ENCODE data around the gene SIM2. TPM values are rescaled to one million over a fixed set of nuclear protein-coding genes. Genes with fewer than 3 reads are reported as not detected.

The SIM2 gene
- total RNA-seq, 1 experiment from 2014 or later: 23.9 TPM

GRCh38 chr21:36681117-36681631, 17.7 kb upstream of the SIM2 start:
- no TSS peak for BruUV-seq (replicated peaks)
- POLR2A ChIA-PET: no interaction called here

More at GRCh38 chr21:36681117-36681631, 17.7 kb upstream of the SIM2 start:
- Histone ChIP-seq H4K20me1 (ENCODE audit: insufficient read depth) (no peaks in the 10 kb centered on the region), H3K4me1 (ENCODE audit: control insufficient read depth in 1 of 2, insufficient read depth in 2 of 2, low read length in 2 of 2) (no peaks in the 10 kb centered on the region), H3K9me2 (ENCODE audit: insufficient read depth) (no peaks in the 10 kb centered on the region), H3K27ac (ENCODE audit: low read depth, low read length) (no peak overlapping the region), H3K4me3 (replicated peaks in 1 of 2; ENCODE audit: low read depth in 1 of 2, low read length in 2 of 2) (no peak overlapping the region), H3K27me3 (ENCODE audit: insufficient read depth, low read length) (no peaks in the 10 kb centered on the region), H3K9ac (ENCODE audit: low read length) (no peak overlapping the region), H3K36me3 (ENCODE audit: control insufficient read depth in 1 of 2, insufficient read depth in 2 of 2, low read length in 2 of 2) (no peaks in the 10 kb centered on the region), H2AFZ (ENCODE audit: low read depth, low read length, poor library complexity, severe bottlenecking) (no peak overlapping the region), H3K79me2 (ENCODE audit: insufficient read depth, low read length) (no peaks in the 10 kb centered on the region), H3K9me3 (ENCODE audit: control insufficient read depth in 1 of 2, insufficient read depth in 1 of 2, low read depth in 1 of 2, low read length in 2 of 2) (peaks cover 0 to 9% of the 10 kb centered on the region in 2 experiments; a peak in 2 of 4 replicates), H3K4me2 (ENCODE audit: low read length) (no peak overlapping the region)
- ATAC-seq (no peak), DNase-seq (ENCODE audit: low read depth, low spot score) (no peak)
- ChIA-PET RAD21 (ENCODE audit: low non-redundant PET in 1 of 2, low total read pairs in 2 of 2, uncharacterized antibody in 2 of 2, unreplicated experiment in 2 of 2) (no interaction called here), CTCF (no interaction called here)
- intact Hi-C loops (cut with micrococcal nuclease): no loop called here
- TF ChIP-seq ATF3 (IDR thresholded peaks at IDR 0.05) (no peak), JUND (IDR thresholded peaks at IDR 0.05) (no peak), EGR1 (IDR thresholded peaks at IDR 0.05; ENCODE audit: low read depth) (no peak), ELF1 (IDR thresholded peaks at IDR 0.05; ENCODE audit: borderline replicate concordance, low read depth) (no peak), POLR2A (IDR thresholded peaks at IDR 0.05; ENCODE audit: borderline replicate concordance, extremely low read depth, insufficient read depth, insufficient read length) (no peak), CEBPB (IDR thresholded peaks at IDR 0.05; ENCODE audit: low read depth) (no peak), RAD21 (IDR thresholded peaks at IDR 0.05; ENCODE audit: low read depth) (no peak), FOSL1 (IDR thresholded peaks at IDR 0.05; ENCODE audit: low read depth) (no peak), CTCF (IDR thresholded peaks at IDR 0.05 in 2 of 3, conservative IDR thresholded peaks at IDR 0.05 in 1 of 3; ENCODE audit: borderline replicate concordance in 1 of 3, insufficient read depth in 1 of 3, low read depth in 2 of 3, low read length in 2 of 3) (no peak), EZH2phosphoT487 (IDR thresholded peaks at IDR 0.05; ENCODE audit: borderline replicate concordance) (no peak), ZNF274 (IDR thresholded peaks at IDR 0.05; ENCODE audit: low read depth, low read length) (no peak), YY1 (IDR thresholded peaks at IDR 0.05; ENCODE audit: extremely low read depth, insufficient replicate concordance, low read depth, low read length) (no peak), ZFX (IDR thresholded peaks at IDR 0.05) (no peak)
- TF ChIP-seq, protein P1, sequence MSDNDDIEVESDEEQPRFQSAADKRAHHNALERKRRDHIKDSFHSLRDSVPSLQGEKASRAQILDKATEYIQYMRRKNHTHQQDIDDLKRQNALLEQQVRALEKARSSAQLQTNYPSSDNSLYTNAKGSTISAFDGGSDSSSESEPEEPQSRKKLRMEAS (IDR thresholded peaks at IDR 0.05): no peak
- TF ChIP-seq, protein P2, sequence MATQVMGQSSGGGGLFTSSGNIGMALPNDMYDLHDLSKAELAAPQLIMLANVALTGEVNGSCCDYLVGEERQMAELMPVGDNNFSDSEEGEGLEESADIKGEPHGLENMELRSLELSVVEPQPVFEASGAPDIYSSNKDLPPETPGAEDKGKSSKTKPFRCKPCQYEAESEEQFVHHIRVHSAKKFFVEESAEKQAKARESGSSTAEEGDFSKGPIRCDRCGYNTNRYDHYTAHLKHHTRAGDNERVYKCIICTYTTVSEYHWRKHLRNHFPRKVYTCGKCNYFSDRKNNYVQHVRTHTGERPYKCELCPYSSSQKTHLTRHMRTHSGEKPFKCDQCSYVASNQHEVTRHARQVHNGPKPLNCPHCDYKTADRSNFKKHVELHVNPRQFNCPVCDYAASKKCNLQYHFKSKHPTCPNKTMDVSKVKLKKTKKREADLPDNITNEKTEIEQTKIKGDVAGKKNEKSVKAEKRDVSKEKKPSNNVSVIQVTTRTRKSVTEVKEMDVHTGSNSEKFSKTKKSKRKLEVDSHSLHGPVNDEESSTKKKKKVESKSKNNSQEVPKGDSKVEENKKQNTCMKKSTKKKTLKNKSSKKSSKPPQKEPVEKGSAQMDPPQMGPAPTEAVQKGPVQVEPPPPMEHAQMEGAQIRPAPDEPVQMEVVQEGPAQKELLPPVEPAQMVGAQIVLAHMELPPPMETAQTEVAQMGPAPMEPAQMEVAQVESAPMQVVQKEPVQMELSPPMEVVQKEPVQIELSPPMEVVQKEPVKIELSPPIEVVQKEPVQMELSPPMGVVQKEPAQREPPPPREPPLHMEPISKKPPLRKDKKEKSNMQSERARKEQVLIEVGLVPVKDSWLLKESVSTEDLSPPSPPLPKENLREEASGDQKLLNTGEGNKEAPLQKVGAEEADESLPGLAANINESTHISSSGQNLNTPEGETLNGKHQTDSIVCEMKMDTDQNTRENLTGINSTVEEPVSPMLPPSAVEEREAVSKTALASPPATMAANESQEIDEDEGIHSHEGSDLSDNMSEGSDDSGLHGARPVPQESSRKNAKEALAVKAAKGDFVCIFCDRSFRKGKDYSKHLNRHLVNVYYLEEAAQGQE (IDR thresholded peaks at IDR 0.05; ENCODE audit: low read depth): no peak
